H1 (cell line): ENCODE measurements around the gene UGT1A1. TPM values are rescaled to one million over a fixed set of nuclear protein-coding genes. Genes with fewer than 3 reads are reported as not detected.

Experiments
- CTCF ChIA-PET: fragments of 300-600 bp; sonication (Branson Sonifier 250); formaldehyde crosslinking; loops from one replicate; lab custom pipeline; 2021; ENCODE audit not compliant: partially characterized antibody; lab: Charles Lee
- POLR2A ChIA-PET: fragments of 300-600 bp; sonication (Branson Sonifier 250); formaldehyde crosslinking; loops from one replicate; lab custom pipeline; 2021; ENCODE audit warnings: inconsistent platforms; ENCODE audit not compliant: partially characterized antibody; lab: Charles Lee
- DNase-seq, 2 experiments: peaks; one replicate each; pipeline versions ENCODE4 v3.0.0 to v3.0.0-alpha.2; 2010 to 2022; ENCODE audit warnings: low spot score in 2 of 2, low read depth in 1 of 2, mixed read lengths in 1 of 2
- FAIRE-seq: peaks from 2 replicates; lab custom pipeline; 2011; peaks lifted over from hg19 to GRCh38; lab: Jason Lieb, UNC
- H2AFZ ChIP-seq: 2 replicates; pipeline ENCODE4 v1.8.1; 2012; ENCODE audit warnings: low read length, inconsistent platforms
- H2AK5ac ChIP-seq: 2 replicates; pipeline ENCODE4 v1.6.1; 2013; ENCODE audit warnings: low read depth, low read length
- H2BK120ac ChIP-seq: replicated peaks from 2 replicates; pipeline ENCODE3; 2013; ENCODE audit warnings: low read depth, low read length, inconsistent platforms
- H2BK12ac ChIP-seq: 2 replicates; pipeline ENCODE4 v1.6.1; 2013; ENCODE audit warnings: low read depth, low read length
- H2BK15ac ChIP-seq: 2 replicates; pipeline ENCODE4 v1.6.1; 2013; ENCODE audit warnings: low read length
- H2BK20ac ChIP-seq: 2 replicates; pipeline ENCODE4 v1.6.1; 2013; ENCODE audit warnings: low read length
- H2BK5ac ChIP-seq: 2 replicates; pipeline ENCODE4 v1.6.1; 2013; ENCODE audit warnings: low read depth, low read length
- H3K14ac ChIP-seq: 2 replicates; pipeline ENCODE4 v1.6.1; 2013; ENCODE audit warnings: inconsistent platforms; ENCODE audit not compliant: insufficient read length
- H3K18ac ChIP-seq: 2 replicates; pipeline ENCODE4 v1.6.1; 2013; ENCODE audit warnings: low read length; ENCODE audit errors: extremely low read depth
- H3K23ac ChIP-seq: 2 replicates; pipeline ENCODE4 v1.6.1; 2013; ENCODE audit warnings: inconsistent platforms; ENCODE audit not compliant: insufficient read length
- H3K23me2 ChIP-seq: 2 replicates; pipeline ENCODE4 v1.6.1; 2013; ENCODE audit warnings: low read depth, low read length
- H3K27ac ChIP-seq: 2 replicates; pipeline ENCODE4 v1.6.1; 2011; ENCODE audit warnings: low read depth, low read length, inconsistent platforms
- H3K27me3 ChIP-seq, 4 experiments: replicated peaks in 1 of 4; 1 replicate in 1 of 4; 2 replicates in 3 of 4; pipeline versions ENCODE4 v1.6.1 to v1.8.1; 2011 to 2013; ENCODE audit warnings: low read length in 3 of 4, mild to moderate bottlenecking in 3 of 4, inconsistent platforms in 2 of 4, mixed read lengths in 2 of 4, moderate library complexity in 1 of 4; ENCODE audit not compliant: control insufficient read depth in 3 of 4, insufficient read depth in 3 of 4; ENCODE audit errors: extremely low read depth in 1 of 4
- H3K36me3 ChIP-seq, 4 experiments: 2 replicates each; pipeline versions ENCODE4 v1.6.1 to v1.8.1; 2011 to 2013; ENCODE audit warnings: mild to moderate bottlenecking in 4 of 4, low read length in 3 of 4, moderate library complexity in 2 of 4, control low read depth in 1 of 4, inconsistent platforms in 1 of 4; ENCODE audit not compliant: insufficient read depth in 4 of 4, control insufficient read depth in 2 of 4
- H3K4ac ChIP-seq: replicated peaks from 2 replicates; pipeline ENCODE3; 2013; ENCODE audit warnings: low read length, low read depth, mixed read lengths, inconsistent platforms; ENCODE audit not compliant: insufficient read length
- H3K4me1 ChIP-seq, 4 experiments: replicated peaks in 1 of 4; 1 replicate in 1 of 4; 2 replicates in 3 of 4; pipeline versions ENCODE4 v1.6.1 to v1.8.1; 2011 to 2013; ENCODE audit warnings: low read length in 3 of 4, inconsistent platforms in 2 of 4, mixed read lengths in 1 of 4; ENCODE audit not compliant: insufficient read depth in 4 of 4, control insufficient read depth in 3 of 4
- H3K4me2 ChIP-seq, 2 experiments: 2 replicates each; pipeline versions ENCODE4 v1.6.1 to v1.8.1; 2011 to 2013; ENCODE audit warnings: low read depth in 2 of 2, low read length in 2 of 2, control low read depth in 1 of 2, inconsistent platforms in 1 of 2, mild to moderate bottlenecking in 1 of 2; ENCODE audit not compliant: insufficient read depth in 1 of 2
- H3K4me3 ChIP-seq, 4 experiments: fragments of 200-600, 300-600 bp in 1 of 4; sonication (generic), shearing (Covaris generic), sonication (Bioruptor Twin) in 1 of 4; 2 replicates each; pipeline versions ENCODE4 v1.5.1 to v1.8.1; 2011 to 2016; ENCODE audit warnings: low read length in 4 of 4, low read depth in 3 of 4, control low read depth in 2 of 4, inconsistent platforms in 2 of 4, mild to moderate bottlenecking in 2 of 4, mixed read lengths in 1 of 4, moderate library complexity in 1 of 4; ENCODE audit not compliant: insufficient read depth in 2 of 4; ENCODE audit errors: extremely low read depth in 1 of 4
- H3K56ac ChIP-seq: replicated peaks from 2 replicates; pipeline ENCODE3; 2013; ENCODE audit warnings: low read depth, mild to moderate bottlenecking, mixed read lengths, low read length, inconsistent platforms; ENCODE audit not compliant: insufficient read length
- H3K79me1 ChIP-seq: 2 replicates; pipeline ENCODE4 v1.6.1; 2013; ENCODE audit warnings: low read depth, low read length, control low read depth
- H3K79me2 ChIP-seq, 2 experiments: 2 replicates each; pipeline versions ENCODE4 v1.6.1 to v1.8.1; 2012 to 2013; ENCODE audit warnings: low read length in 2 of 2, mild to moderate bottlenecking in 2 of 2, inconsistent platforms in 1 of 2; ENCODE audit not compliant: insufficient read depth in 2 of 2, control insufficient read depth in 1 of 2
- H3K9ac ChIP-seq, 4 experiments: replicated peaks in 1 of 4; 1 replicate in 1 of 4; 2 replicates in 3 of 4; pipeline versions ENCODE4 v1.6.1 to v1.8.1; 2011 to 2013; ENCODE audit warnings: low read depth in 3 of 4, low read length in 3 of 4, control low read depth in 2 of 4, mild to moderate bottlenecking in 2 of 4, moderate library complexity in 2 of 4, inconsistent platforms in 1 of 4; ENCODE audit errors: extremely low read depth in 1 of 4
- H3K9me3 ChIP-seq, 2 experiments: 2 replicates each; pipeline versions ENCODE4 v1.6.1 to v1.8.1; 2012 to 2013; ENCODE audit warnings: mild to moderate bottlenecking in 2 of 2, moderate library complexity in 2 of 2, control low read depth in 1 of 2, inconsistent platforms in 1 of 2, low read depth in 1 of 2, low read length in 1 of 2, mixed read lengths in 1 of 2; ENCODE audit not compliant: insufficient read depth in 2 of 2
- H4K20me1 ChIP-seq, 2 experiments: replicated peaks in 1 of 2; 2 replicates each; pipeline versions ENCODE3 to v1.8.1; 2011 to 2013; ENCODE audit warnings: inconsistent platforms in 2 of 2, low read length in 2 of 2, mild to moderate bottlenecking in 1 of 2; ENCODE audit not compliant: insufficient read depth in 2 of 2, control insufficient read depth in 1 of 2
- H4K5ac ChIP-seq: 2 replicates; pipeline ENCODE4 v1.6.1; 2013; ENCODE audit warnings: low read length, low read depth, mixed read lengths, inconsistent platforms; ENCODE audit not compliant: insufficient read length
- H4K8ac ChIP-seq: 2 replicates; pipeline ENCODE4 v1.8.0; 2013; ENCODE audit warnings: mild to moderate bottlenecking, moderate library complexity, low read length, inconsistent platforms; ENCODE audit not compliant: insufficient read depth; ENCODE audit errors: extremely low read depth
- H4K91ac ChIP-seq: replicated peaks from 2 replicates; pipeline ENCODE3; 2013; ENCODE audit warnings: low read length, mixed read lengths, inconsistent platforms; ENCODE audit not compliant: insufficient read length
- ASH2L ChIP-seq: fragments of 200-600, 300-600 bp; sonication (generic); IDR thresholded peaks from one replicate; pipeline ENCODE4 v1.7.1; 2017; ENCODE audit warnings: low read length
- CBX8 ChIP-seq: fragments of 300-800, 300-1000 bp; sonication (generic); IDR thresholded peaks from 2 replicates; pipeline ENCODE4 v1.7.1; 2016; ENCODE audit warnings: low read depth, low read length, borderline replicate concordance
- CHD2 ChIP-seq: IDR thresholded peaks from 2 replicates; pipeline ENCODE4 v1.6.1; 2012; ENCODE audit warnings: low read length, improper control_type of control experiment
- CREB1 ChIP-seq: IDR thresholded peaks from 2 replicates; pipeline ENCODE4 v1.6.1; 2012; ENCODE audit warnings: inconsistent platforms
- KDM5A ChIP-seq: fragments of 200-600 bp; IDR thresholded peaks from 2 replicates; pipeline ENCODE4 v1.7.1; 2012; ENCODE audit warnings: mild to moderate bottlenecking, low read length, inconsistent platforms, mixed read lengths
- POU5F1 ChIP-seq: IDR thresholded peaks from 2 replicates; pipeline ENCODE4 v1.6.1; 2011; ENCODE audit warnings: low read depth, mild to moderate bottlenecking, low read length, moderate library complexity
- RXRA ChIP-seq: IDR thresholded peaks from 2 replicates; pipeline ENCODE4 v1.6.1; 2011; ENCODE audit warnings: low read depth, mild to moderate bottlenecking, low read length, moderate library complexity; ENCODE audit not compliant: insufficient read depth
- SIRT6 ChIP-seq: IDR thresholded peaks from one replicate; pipeline ENCODE4 v1.7.1; 2012; ENCODE audit warnings: low read length, inconsistent platforms
- SP4 ChIP-seq: IDR thresholded peaks from 2 replicates; pipeline ENCODE4 v1.6.1; 2012; ENCODE audit warnings: low read length, inconsistent platforms
- TCF12 ChIP-seq: IDR thresholded peaks from 2 replicates; pipeline ENCODE4 v1.6.1; 2011; ENCODE audit warnings: low read depth, mild to moderate bottlenecking, low read length
- TEAD4 ChIP-seq: IDR thresholded peaks from 2 replicates; pipeline ENCODE4 v1.6.1; 2012; ENCODE audit warnings: low read depth, low read length, inconsistent platforms, mixed read lengths
- YY1 ChIP-seq: IDR thresholded peaks from 2 replicates; pipeline ENCODE4 v1.6.1; 2011; ENCODE audit warnings: low read depth, mild to moderate bottlenecking, low read length
- WGBS, 2 experiments: shearing (Covaris generic) in 1 of 2; methylation state at CpG; one replicate each; pipeline versions ENCODE4 v1.1.6 to v1.1.7; 2013 to 2015; ENCODE audit warnings: low lambda C conversion rate in 2 of 2, mixed read lengths in 2 of 2, inconsistent platforms in 1 of 2, low coverage in 1 of 2, missing lambda C conversion rate in 1 of 2; ENCODE audit not compliant: insufficient replicate concordance in 2 of 2, insufficient coverage in 1 of 2, insufficient read length in 1 of 2; ENCODE audit errors: extremely low coverage in 1 of 2, missing lambda C conversion rate in 1 of 2; 5-methylcytosine and 5-hydroxymethylcytosine counted together
- polyA plus RNA-seq, 7 experiments: library from polyadenylated mRNA; depleted of rRNA in 3 of 7; stranded (reverse) in 5 of 7; unstranded in 2 of 7; fragments of >200 nt in 5 of 7; fragments of 200-250 nt in 2 of 7; gene quantifications; 1 replicate in 5 of 7; 2 replicates in 1 of 7; 4 replicates in 1 of 7; pipeline versions ENCODE4 v1.2.1 to v1.2.3, GENCODE V29; 2011 to 2013; ENCODE audit warnings: missing spikeins in 2 of 7, mixed read lengths in 2 of 7
- total RNA-seq: library from RNA; stranded (reverse); fragmentation: NEBNext Ultra II Directional; extraction: Animal tissue kit (Norgen Biotek cat#: 25700); gene quantifications from 2 replicates; pipeline ENCODE4 v1.2.1, GENCODE V29; 2021
- TF ChIP-seq, protein P1 (sequence below), 3 experiments: IDR thresholded peaks; 1 replicate in 2 of 3; 2 replicates in 1 of 3; pipeline versions ENCODE4 v1.5.1 to v1.6.1; 2011; ENCODE audit warnings: low read length in 3 of 3, mild to moderate bottlenecking in 3 of 3, inconsistent platforms in 2 of 3, low read depth in 1 of 3, moderate library complexity in 1 of 3; ENCODE audit not compliant: insufficient read depth in 1 of 3; ENCODE audit errors: control extremely low read depth in 1 of 3

Gene UGT1A1
- total and polyA plus RNA-seq, 2 of the 8 experiments (the other 6 are each of a cell fraction or from before 2014, with no cell fraction given): not detected

DNA sequence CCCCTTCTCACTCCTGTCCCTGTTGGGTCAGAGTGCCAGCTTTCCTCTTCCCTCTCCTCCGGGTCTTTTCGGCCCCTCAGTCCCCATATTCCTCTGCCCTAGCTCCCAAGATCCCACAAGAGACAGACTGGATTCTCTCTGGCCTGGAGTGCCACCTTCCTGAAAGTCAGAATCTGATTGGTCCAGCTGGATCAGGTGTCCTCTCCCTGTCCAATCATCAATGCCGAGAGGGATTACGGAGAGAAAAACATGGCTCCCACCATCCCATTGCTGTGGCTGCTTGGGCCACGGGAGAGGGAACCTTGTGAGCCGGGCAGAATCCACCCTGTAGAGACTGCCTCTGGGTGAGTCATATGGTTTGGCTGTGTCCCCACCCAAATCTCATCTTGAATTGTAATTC, 15.3 kb downstream of the UGT1A1 start:
- no peak for FAIRE-seq
- no peak overlapping the region for H2BK5ac ChIP-seq
- H3K79me2 ChIP-seq: no peaks in the 10 kb centered on the region
- H2BK12ac ChIP-seq: no peak overlapping the region
- CTCF ChIA-PET: no interaction called here
- no peak overlapping the region for H4K5ac ChIP-seq
- DNase-seq: no peak
- no peak overlapping the region for H3K23ac ChIP-seq
- H3K23me2 ChIP-seq: peaks cover 2% of the 10 kb centered on the region; the same call in 1 of the 2 replicates
- TF ChIP-seq TCF12: no peak
- TF ChIP-seq SIRT6: no peak
- no peak for TF ChIP-seq CREB1
- TF ChIP-seq TEAD4: no peak
- no peak for TF ChIP-seq CBX8
- TF ChIP-seq YY1: no peak
- no peak for TF ChIP-seq CHD2
- no peak for TF ChIP-seq KDM5A
- TF ChIP-seq, protein P1, sequence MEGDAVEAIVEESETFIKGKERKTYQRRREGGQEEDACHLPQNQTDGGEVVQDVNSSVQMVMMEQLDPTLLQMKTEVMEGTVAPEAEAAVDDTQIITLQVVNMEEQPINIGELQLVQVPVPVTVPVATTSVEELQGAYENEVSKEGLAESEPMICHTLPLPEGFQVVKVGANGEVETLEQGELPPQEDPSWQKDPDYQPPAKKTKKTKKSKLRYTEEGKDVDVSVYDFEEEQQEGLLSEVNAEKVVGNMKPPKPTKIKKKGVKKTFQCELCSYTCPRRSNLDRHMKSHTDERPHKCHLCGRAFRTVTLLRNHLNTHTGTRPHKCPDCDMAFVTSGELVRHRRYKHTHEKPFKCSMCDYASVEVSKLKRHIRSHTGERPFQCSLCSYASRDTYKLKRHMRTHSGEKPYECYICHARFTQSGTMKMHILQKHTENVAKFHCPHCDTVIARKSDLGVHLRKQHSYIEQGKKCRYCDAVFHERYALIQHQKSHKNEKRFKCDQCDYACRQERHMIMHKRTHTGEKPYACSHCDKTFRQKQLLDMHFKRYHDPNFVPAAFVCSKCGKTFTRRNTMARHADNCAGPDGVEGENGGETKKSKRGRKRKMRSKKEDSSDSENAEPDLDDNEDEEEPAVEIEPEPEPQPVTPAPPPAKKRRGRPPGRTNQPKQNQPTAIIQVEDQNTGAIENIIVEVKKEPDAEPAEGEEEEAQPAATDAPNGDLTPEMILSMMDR (IDR thresholded peaks at IDR 0.05; ENCODE audit: control extremely low read depth in 1 of 3, insufficient read depth in 1 of 3, low read depth in 1 of 3, low read length in 3 of 3): no peak
- TF ChIP-seq POU5F1: no peak
- no peak for TF ChIP-seq ASH2L
- TF ChIP-seq RXRA: no peak
- TF ChIP-seq SP4: no peak
- H3K27ac ChIP-seq: no peak overlapping the region
- H3K79me1 ChIP-seq: no peaks in the 10 kb centered on the region
- no peak overlapping the region for H2BK120ac ChIP-seq
- H4K8ac ChIP-seq: no peak overlapping the region
- H3K4me2 ChIP-seq: no peak overlapping the region
- H3K9me3 ChIP-seq: peaks cover 12 to 13% of the 10 kb centered on the region in 2 experiments; a peak in 3 of 4 replicates
- H3K4ac ChIP-seq: no peak overlapping the region
- no peak overlapping the region for H2AFZ ChIP-seq
- H3K27me3 ChIP-seq: no peaks in the 10 kb centered on the region
- H3K18ac ChIP-seq: no peak overlapping the region
- no peak overlapping the region for H2AK5ac ChIP-seq
- no peak overlapping the region for H4K91ac ChIP-seq
- no peaks in the 10 kb centered on the region for H3K36me3 ChIP-seq
- no peak overlapping the region for H2BK15ac ChIP-seq
- no peak overlapping the region for H3K56ac ChIP-seq
- H2BK20ac ChIP-seq: no peak overlapping the region
- no peaks in the 10 kb centered on the region for H4K20me1 ChIP-seq
- H3K4me3 ChIP-seq: no peak overlapping the region
- 84% methylated on average over 6 of the region's 6 CpGs; no CpG with 5 or more reads in 1 of the 2 experiments for WGBS, 2 experiments
- POLR2A ChIA-PET: no interaction called here
- H3K14ac ChIP-seq: no peak overlapping the region
- no peaks in the 10 kb centered on the region for H3K4me1 ChIP-seq
- H3K9ac ChIP-seq: no peak overlapping the region
